Coronary artery (tissue), 2 donors: Measurements from ENCODE around the gene IMPA2.
"Not testable (repeated sequence)": the region's sequence is repeated elsewhere in the genome, so short reads cannot be mapped to it uniquely, and the experiment has no call there.

Source experiments
- DNase-seq: peaks from one replicate; pipeline ENCODE4 v3.0.0-alpha.2; 2017; ENCODE audit warnings: low spot score
- H3K27ac ChIP-seq, 2 donors: fragments of 200-600 bp; sonication (generic); one replicate each; pipeline ENCODE4 v1.5.1; 2016 to 2019
- H3K4me3 ChIP-seq: fragments of 200-600 bp; sonication (generic); 2 replicates; pipeline ENCODE4 v1.5.1; 2016; ENCODE audit warnings: mild to moderate bottlenecking, moderate library complexity
- TF ChIP-seq, protein P1 (sequence below): fragments of 200-600 bp; sonication (generic); IDR thresholded peaks from one replicate; pipeline ENCODE4 v1.5.1; 2019; ENCODE audit warnings: antibody characterized with exemption

Gene IMPA2

DNA sequence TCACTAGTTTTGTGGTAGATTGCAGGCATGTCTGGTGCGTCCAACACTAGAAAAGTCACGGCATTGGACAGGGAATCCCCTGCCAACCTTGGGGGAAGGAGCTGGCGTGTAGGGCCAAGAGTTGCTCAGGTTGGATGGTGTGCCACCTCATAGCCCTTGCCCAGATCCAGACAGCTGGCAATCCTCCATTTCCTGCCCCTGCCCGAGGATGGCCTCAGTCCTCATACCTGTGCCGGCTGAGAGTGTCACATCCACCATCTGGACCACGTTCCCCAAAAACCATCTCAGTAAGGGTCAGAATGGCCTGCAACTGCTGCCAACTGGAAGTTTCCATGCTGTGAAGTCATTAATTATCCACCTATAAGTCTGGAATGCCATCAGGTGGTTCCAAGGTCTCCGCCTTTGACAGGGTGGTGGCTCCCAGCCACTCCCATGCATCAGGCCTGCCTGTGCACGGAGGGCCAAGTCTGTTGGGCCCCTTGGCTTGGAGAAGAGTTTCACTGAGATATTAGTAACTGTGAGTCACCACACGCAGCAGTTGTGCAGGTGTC is 55.0 kb downstream of the IMPA2 start:
- TF ChIP-seq, protein P1, sequence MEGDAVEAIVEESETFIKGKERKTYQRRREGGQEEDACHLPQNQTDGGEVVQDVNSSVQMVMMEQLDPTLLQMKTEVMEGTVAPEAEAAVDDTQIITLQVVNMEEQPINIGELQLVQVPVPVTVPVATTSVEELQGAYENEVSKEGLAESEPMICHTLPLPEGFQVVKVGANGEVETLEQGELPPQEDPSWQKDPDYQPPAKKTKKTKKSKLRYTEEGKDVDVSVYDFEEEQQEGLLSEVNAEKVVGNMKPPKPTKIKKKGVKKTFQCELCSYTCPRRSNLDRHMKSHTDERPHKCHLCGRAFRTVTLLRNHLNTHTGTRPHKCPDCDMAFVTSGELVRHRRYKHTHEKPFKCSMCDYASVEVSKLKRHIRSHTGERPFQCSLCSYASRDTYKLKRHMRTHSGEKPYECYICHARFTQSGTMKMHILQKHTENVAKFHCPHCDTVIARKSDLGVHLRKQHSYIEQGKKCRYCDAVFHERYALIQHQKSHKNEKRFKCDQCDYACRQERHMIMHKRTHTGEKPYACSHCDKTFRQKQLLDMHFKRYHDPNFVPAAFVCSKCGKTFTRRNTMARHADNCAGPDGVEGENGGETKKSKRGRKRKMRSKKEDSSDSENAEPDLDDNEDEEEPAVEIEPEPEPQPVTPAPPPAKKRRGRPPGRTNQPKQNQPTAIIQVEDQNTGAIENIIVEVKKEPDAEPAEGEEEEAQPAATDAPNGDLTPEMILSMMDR: no peak
- H3K4me3 ChIP-seq: no peak overlapping the region
- no peak overlapping the region for H3K27ac ChIP-seq
- DNase-seq: peak; percentile 61

DNA sequence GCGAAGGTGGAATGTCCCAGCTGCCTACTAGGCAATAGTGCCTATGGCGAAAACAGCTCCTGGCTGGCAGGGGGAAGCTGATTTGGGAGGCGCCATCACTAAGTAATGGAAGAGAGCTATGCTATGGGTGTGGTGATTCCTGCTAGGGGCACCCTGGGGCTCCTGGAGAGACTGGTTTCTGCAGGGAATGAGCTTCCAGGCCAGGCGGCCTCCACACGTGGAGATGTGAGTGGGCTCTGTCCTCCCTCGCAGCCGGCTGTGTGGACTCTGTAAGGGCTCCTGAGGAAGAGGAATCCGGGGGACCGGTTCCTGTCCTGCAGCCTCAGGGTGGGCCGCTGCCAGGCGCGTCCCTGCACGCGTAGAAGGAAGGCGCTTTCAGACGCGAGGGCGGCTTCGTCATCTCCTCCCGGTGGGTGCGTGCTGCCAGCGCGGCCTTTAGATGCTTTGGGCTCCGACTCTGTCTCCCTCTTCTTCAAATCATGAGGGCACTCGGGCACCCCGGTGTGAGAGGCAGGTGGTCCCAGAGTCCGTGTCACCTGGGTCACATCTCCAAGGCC is 56.9 kb downstream of the IMPA2 start:
- TF ChIP-seq, protein P1: no peak
- Histone ChIP-seq H3K4me3 (peak overlapping the region; percentile 74), H3K27ac (no peak overlapping the region)
- DNase-seq: peak; percentile 71

GRCh38 chr18:12038639-12039539 is 57.6 kb downstream of the IMPA2 start:
- H3K4me3 ChIP-seq: peak overlapping the region; percentile 74
- H3K27ac ChIP-seq: no peak overlapping the region
- TF ChIP-seq, protein P1: peak; percentile 86
- DNase-seq: peak; percentile 89

DNA sequence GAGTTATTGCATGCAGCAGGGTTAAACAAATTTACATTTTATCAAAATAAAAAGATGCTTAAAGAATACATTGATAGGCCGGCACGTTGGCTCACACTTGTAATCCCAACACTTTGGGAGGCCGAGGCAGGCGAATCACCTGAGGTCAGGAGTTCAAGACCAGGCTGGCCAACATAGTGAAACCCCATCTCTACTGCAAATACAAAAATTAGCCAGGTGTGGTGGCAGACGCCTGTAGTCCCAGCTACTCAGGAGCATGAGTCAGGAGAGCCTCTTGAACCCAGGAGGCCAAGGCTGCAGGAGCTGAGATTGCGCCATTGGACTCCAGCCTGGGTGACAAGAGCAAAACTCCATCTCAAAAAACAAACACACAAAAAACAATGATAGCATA is 58.2 kb downstream of the IMPA2 start:
- DNase-seq: peak; percentile 17
- H3K27ac ChIP-seq, H3K4me3 ChIP-seq: not testable (repeated sequence)

DNA sequence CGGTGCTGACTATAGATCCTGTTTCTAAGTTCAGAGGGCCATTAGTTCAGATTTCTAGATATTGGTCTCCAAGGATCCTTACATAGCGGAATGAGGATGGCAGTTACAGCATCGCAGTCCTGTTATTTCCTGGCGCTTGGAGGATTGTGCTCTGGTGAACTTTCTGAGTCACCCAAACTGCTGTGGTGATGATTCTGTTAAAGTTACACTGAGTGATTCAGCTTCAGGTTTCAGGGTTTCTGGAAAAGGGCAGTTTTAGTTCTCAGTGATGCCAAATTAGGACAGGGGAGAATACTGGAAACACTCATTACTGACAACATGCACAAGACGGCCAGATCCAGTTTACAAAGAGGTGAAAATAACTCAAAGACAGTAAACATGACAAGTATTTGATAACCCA is 60.3 kb downstream of the IMPA2 start:
- peak; percentile 16 for DNase-seq
- TF ChIP-seq, protein P1: no peak
- Histone ChIP-seq H3K27ac (no peak overlapping the region), H3K4me3 (no peak overlapping the region)

DNA sequence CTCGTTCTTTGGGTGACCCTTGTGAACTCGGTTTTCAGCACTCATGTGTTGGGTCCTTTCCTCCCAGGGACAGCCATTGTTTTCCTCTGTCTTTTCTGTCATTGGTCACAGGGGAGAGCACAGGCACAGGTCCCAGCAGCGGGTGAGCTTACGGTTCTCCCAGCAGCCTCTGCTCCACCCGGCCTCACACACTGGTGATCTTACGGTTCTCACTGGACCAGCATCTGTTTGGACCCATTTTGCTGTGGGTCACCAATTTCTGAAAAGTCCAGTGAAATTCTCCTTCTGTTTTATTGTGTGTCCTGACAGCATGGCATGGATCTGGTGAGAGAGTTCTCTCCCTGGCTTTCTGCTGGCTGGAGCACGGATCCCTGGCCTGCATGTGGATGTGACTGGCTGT is 62.5 kb downstream of the IMPA2 start:
- peak; percentile 28 for DNase-seq
- Histone ChIP-seq H3K27ac (no peak overlapping the region), H3K4me3 (no peak overlapping the region)
- TF ChIP-seq, protein P1: no peak

DNA sequence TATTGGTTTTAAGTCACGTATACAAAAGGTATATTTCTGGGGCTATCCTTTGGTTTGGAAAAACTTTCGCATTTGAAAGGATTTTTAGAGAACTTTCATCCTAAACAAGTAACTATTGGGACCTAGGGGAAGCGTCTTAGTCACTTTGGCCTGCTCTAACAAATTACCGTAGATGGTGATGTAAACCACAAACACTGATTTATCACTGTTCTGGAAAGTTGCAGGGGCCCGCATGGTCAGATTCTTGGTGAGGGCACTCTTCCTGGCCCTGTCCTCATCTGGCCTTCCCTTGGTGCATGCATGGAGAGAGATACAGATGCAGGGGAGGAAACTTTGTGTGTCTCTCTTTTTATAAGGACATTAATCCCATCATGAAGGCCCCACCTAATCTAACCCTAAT is 63.3 kb downstream of the IMPA2 start:
- TF ChIP-seq, protein P1: no peak
- no peak for DNase-seq
- Histone ChIP-seq H3K4me3 (no peak overlapping the region), H3K27ac (no peak overlapping the region)
